Glutamatergic neuron (in vitro differentiated cells): ENCODE measurements around the gene PRSS57. TPM values are rescaled to one million over a fixed set of nuclear protein-coding genes. Genes with fewer than 3 reads are reported as not detected.
A peak's percentile ranks its signal among the peaks of the same experiment; 100 is the strongest.

ENCODE experiments used
- DNase-seq: peaks from one replicate; pipeline ENCODE4 v3.0.0; 2022
- H3K27ac Mint-ChIP-seq: one replicate; pipeline ENCODE4 v1.8.0; 2020; ENCODE audit warnings: mild to moderate bottlenecking, mixed read lengths, inconsistent platforms; ENCODE audit not compliant: unreplicated experiment
- H3K27me3 Mint-ChIP-seq: one replicate; pipeline ENCODE4 v1.8.0; 2020; ENCODE audit warnings: mild to moderate bottlenecking, moderate library complexity, mixed read lengths, inconsistent platforms; ENCODE audit not compliant: unreplicated experiment
- H3K36me3 Mint-ChIP-seq: one replicate; pipeline ENCODE4 v1.8.0; 2020; ENCODE audit warnings: mild to moderate bottlenecking, mixed read lengths, inconsistent platforms; ENCODE audit not compliant: unreplicated experiment
- H3K4me1 Mint-ChIP-seq: one replicate; pipeline ENCODE4 v1.8.0; 2020; ENCODE audit warnings: mild to moderate bottlenecking, low read depth, mixed read lengths, inconsistent platforms; ENCODE audit not compliant: unreplicated experiment
- H3K4me3 Mint-ChIP-seq: one replicate; pipeline ENCODE4 v1.8.0; 2020; ENCODE audit warnings: mild to moderate bottlenecking, mixed read lengths, inconsistent platforms; ENCODE audit not compliant: unreplicated experiment
- H3K9me3 Mint-ChIP-seq: one replicate; pipeline ENCODE4 v1.8.0; 2020; ENCODE audit warnings: mild to moderate bottlenecking, moderate library complexity, mixed read lengths, inconsistent platforms; ENCODE audit not compliant: unreplicated experiment
- CTCF ChIP-seq: fragments of 200-600 bp; sonication (generic); IDR thresholded peaks from one replicate; pipeline ENCODE4 v1.5.0; 2021; ENCODE audit not compliant: partially characterized antibody, unreplicated experiment
- total RNA-seq: library from RNA; stranded (reverse); fragmentation: NEBNext Ultra II Directional; extraction: Animal tissue kit (Norgen Biotek cat#: 25700); gene quantifications from one replicate; pipeline ENCODE4 v1.2.1, GENCODE V29; 2021; ENCODE audit not compliant: unreplicated experiment

PRSS57 gene
- total RNA-seq, 1 donor from 2014 or later = 0.78 TPM

- Mint-ChIP-seq H3K9me3 (peaks cover 7% of the 10 kb centered on the region), H3K4me3 (no peak overlapping the region), H3K4me1 (no peaks in the 10 kb centered on the region), H3K27me3 (peaks cover 1% of the 10 kb centered on the region), H3K27ac (peak overlapping the region; percentile 38), H3K36me3 (no peaks in the 10 kb centered on the region)
- no peak for TF ChIP-seq CTCF
- no peak for DNase-seq
These were observed 6.3 kb downstream of the PRSS57 start for GRCh38 chr19:688992-689391.

GRCh38 chr19:688214-688613, 7.0 kb downstream of the PRSS57 start:
- peaks cover 7% of the 10 kb centered on the region for H3K9me3 Mint-ChIP-seq
- H3K4me3 Mint-ChIP-seq = no peak overlapping the region
- no peaks in the 10 kb centered on the region for H3K36me3 Mint-ChIP-seq
- H3K27ac Mint-ChIP-seq = no peak overlapping the region
- no peak for DNase-seq
- H3K27me3 Mint-ChIP-seq = peaks cover 1% of the 10 kb centered on the region
- no peak for TF ChIP-seq CTCF
- H3K4me1 Mint-ChIP-seq = no peaks in the 10 kb centered on the region

- H3K27me3 Mint-ChIP-seq = peaks cover 1% of the 10 kb centered on the region
- no peak overlapping the region for H3K4me3 Mint-ChIP-seq
- no peaks in the 10 kb centered on the region for H3K4me1 Mint-ChIP-seq
- no peak for DNase-seq
- no peak for TF ChIP-seq CTCF
- no peaks in the 10 kb centered on the region for H3K36me3 Mint-ChIP-seq
- H3K27ac Mint-ChIP-seq = no peak overlapping the region
- H3K9me3 Mint-ChIP-seq = peaks cover 7% of the 10 kb centered on the region
These were observed 7.6 kb downstream of the PRSS57 start for GRCh38 chr19:687569-688166.

- peaks cover 8% of the 10 kb centered on the region for H3K9me3 Mint-ChIP-seq
- no peak overlapping the region for H3K4me3 Mint-ChIP-seq
- no peaks in the 10 kb centered on the region for H3K36me3 Mint-ChIP-seq
- DNase-seq = no peak
- no peaks in the 10 kb centered on the region for H3K4me1 Mint-ChIP-seq
- no peak overlapping the region for H3K27ac Mint-ChIP-seq
- TF ChIP-seq CTCF = no peak
- peaks cover 1% of the 10 kb centered on the region for H3K27me3 Mint-ChIP-seq
These were observed 8.5 kb downstream of the PRSS57 start for GRCh38 chr19:686589-687297.

GRCh38 chr19:685454-685931, 9.8 kb downstream of the PRSS57 start:
- Mint-ChIP-seq H3K4me1 (no peaks in the 10 kb centered on the region), H3K9me3 (peaks cover 7% of the 10 kb centered on the region), H3K27me3 (peaks cover 4% of the 10 kb centered on the region), H3K4me3 (no peak overlapping the region), H3K36me3 (no peaks in the 10 kb centered on the region), H3K27ac (no peak overlapping the region)
- DNase-seq = no peak
- TF ChIP-seq CTCF = no peak
